22Rv1 (cell line): ENCODE measurements around the gene EZH2.

Source experiments
- ZFX ChIP-seq: fragments of 450-650 bp; IDR thresholded peaks from 2 replicates; pipeline ENCODE4 v1.6.1; 2017; ENCODE audit warnings: antibody characterized with exemption, borderline replicate concordance
- TF ChIP-seq, protein P1 (sequence below): fragments of 450-650 bp; IDR thresholded peaks from 2 replicates; pipeline ENCODE4 v1.5.1; 2017; ENCODE audit warnings: mild to moderate bottlenecking

DNA sequence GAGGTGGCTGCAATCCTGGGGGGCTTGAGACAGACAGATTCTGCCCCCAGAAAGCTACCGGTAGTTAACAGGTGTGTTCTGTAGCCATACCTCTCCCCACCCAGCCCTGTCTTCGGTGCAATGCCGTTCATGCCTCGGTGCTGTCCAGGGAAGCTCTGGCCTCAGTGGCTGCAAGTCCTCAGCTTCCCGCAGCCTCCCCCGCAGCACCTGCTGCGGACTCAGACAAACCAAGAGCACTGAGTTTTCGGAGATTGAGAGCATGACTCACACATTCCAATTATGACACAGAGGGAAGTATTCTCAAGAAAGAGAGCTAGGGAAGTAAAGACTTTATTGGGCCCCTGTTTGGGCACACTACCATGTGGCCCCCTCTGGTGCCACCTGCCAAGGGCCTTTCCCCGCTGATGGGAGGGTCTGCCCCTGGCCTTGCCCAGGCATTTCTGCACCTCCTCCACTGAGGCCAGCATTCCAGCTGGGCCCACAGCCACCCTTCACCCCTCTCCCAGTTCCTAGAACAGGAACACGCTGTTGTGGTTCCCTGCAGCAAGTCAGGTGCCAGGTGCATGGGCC lies 30.2 kb upstream of the EZH2 start:
- TF ChIP-seq, protein P1, sequence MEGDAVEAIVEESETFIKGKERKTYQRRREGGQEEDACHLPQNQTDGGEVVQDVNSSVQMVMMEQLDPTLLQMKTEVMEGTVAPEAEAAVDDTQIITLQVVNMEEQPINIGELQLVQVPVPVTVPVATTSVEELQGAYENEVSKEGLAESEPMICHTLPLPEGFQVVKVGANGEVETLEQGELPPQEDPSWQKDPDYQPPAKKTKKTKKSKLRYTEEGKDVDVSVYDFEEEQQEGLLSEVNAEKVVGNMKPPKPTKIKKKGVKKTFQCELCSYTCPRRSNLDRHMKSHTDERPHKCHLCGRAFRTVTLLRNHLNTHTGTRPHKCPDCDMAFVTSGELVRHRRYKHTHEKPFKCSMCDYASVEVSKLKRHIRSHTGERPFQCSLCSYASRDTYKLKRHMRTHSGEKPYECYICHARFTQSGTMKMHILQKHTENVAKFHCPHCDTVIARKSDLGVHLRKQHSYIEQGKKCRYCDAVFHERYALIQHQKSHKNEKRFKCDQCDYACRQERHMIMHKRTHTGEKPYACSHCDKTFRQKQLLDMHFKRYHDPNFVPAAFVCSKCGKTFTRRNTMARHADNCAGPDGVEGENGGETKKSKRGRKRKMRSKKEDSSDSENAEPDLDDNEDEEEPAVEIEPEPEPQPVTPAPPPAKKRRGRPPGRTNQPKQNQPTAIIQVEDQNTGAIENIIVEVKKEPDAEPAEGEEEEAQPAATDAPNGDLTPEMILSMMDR = no peak
- TF ChIP-seq ZFX = no peak
